Type B pancreatic cell (in vitro differentiated cells): ENCODE results near the gene PANK4. TPM values are rescaled to one million over a fixed set of nuclear protein-coding genes. Genes with fewer than 3 reads are reported as not detected.

ENCODE experiments used
- DNase-seq: peaks from one replicate; pipeline ENCODE4 v3.0.0; 2021; ENCODE audit warnings: mixed read lengths; ENCODE audit not compliant: unreplicated experiment; ENCODE audit errors: extremely low spot score
- H3K27ac Mint-ChIP-seq: 2 replicates; pipeline ENCODE4 v1.8.0; 2021; ENCODE audit warnings: mild to moderate bottlenecking, mixed read lengths
- H3K27me3 Mint-ChIP-seq: 2 replicates; pipeline ENCODE4 v1.8.0; 2021; ENCODE audit warnings: mixed read lengths
- H3K36me3 Mint-ChIP-seq: 2 replicates; pipeline ENCODE4 v1.8.0; 2021; ENCODE audit warnings: mixed read lengths
- H3K4me1 Mint-ChIP-seq: one replicate; pipeline ENCODE4 v1.8.0; 2021; ENCODE audit warnings: mixed read lengths; ENCODE audit not compliant: unreplicated experiment
- H3K4me3 Mint-ChIP-seq: 2 replicates; pipeline ENCODE4 v1.8.0; 2021; ENCODE audit warnings: mild to moderate bottlenecking, mixed read lengths
- H3K9me3 Mint-ChIP-seq: 2 replicates; pipeline ENCODE4 v1.8.0; 2021; ENCODE audit warnings: mixed read lengths
- total RNA-seq: library from RNA; stranded (reverse); gene quantifications from 2 replicates; pipeline ENCODE4 v1.2.1, GENCODE V29; 2021; ENCODE audit warnings: low replicate concordance
- TF ChIP-seq, protein P1 (sequence below): fragments of 200-600 bp; sonication (generic); conservative IDR thresholded peaks from 2 replicates; pipeline ENCODE4 v1.5.0; 2021; ENCODE audit warnings: antibody characterized with exemption, mild to moderate bottlenecking

The PANK4 gene
- total RNA-seq, 1 donor from 2014 or later: 49.1 TPM

DNA sequence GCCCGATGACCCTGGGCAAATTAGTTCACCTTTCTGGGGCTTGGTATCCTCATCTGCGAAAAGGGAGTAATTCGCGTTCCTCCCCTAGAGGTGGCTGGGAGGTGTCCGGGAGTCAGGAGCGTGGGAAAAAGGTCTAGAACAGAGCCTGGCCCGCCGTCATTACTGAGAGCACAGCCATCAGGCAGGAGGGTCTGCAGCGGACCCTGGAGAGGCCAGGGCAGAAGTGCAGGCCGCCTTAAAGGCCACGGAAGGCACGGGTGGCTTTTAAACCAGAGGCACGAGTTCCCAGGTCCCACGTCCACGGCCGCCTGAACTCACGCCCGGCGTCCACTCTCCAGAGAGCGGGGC lies 850 bp downstream of the PANK4 start:
- Mint-ChIP-seq H3K9me3 (no peaks in the 10 kb centered on the region), H3K27me3 (peaks cover 15% of the 10 kb centered on the region), H3K27ac (peak overlapping the region; percentile 83), H3K4me3 (peak overlapping the region; percentile 96), H3K36me3 (no peaks in the 10 kb centered on the region), H3K4me1 (peaks cover 20% of the 10 kb centered on the region)
- no peak for DNase-seq
- TF ChIP-seq, protein P1, sequence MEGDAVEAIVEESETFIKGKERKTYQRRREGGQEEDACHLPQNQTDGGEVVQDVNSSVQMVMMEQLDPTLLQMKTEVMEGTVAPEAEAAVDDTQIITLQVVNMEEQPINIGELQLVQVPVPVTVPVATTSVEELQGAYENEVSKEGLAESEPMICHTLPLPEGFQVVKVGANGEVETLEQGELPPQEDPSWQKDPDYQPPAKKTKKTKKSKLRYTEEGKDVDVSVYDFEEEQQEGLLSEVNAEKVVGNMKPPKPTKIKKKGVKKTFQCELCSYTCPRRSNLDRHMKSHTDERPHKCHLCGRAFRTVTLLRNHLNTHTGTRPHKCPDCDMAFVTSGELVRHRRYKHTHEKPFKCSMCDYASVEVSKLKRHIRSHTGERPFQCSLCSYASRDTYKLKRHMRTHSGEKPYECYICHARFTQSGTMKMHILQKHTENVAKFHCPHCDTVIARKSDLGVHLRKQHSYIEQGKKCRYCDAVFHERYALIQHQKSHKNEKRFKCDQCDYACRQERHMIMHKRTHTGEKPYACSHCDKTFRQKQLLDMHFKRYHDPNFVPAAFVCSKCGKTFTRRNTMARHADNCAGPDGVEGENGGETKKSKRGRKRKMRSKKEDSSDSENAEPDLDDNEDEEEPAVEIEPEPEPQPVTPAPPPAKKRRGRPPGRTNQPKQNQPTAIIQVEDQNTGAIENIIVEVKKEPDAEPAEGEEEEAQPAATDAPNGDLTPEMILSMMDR: no peak

DNA sequence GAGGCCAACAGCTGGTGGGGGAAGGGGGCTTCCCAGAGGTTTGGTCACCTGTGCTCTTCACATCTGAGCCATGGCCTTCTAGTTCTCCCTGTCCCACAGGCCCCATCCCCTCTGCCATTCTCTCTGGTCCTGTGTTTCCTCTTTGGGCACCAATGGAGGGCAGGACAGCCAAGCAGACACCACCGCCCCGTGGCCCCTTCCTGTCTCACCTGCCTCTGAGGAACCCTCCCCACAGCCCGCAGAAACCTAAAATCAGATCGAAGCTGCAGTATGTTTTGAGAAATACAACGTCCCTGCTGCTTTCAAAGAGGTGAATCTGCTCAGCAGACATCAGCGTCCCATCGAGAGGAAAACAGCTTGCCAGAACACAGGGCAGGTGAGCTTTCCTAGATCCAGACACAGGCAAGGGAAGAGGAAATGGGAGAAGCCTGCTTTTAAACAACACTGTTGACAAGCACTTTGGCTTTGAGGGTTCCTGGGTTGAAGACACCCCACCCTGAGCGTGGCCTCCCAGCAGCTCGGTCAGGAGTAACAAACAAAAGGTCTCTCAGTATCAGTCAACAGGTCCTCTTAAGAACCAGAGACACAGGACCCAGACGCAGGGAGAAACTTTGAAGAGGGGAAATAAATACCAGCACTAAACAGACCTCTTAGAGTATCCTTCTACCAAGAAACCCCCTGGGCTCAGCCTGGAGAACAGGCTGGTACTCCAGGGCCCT lies 2.3 kb downstream of the PANK4 start:
- Mint-ChIP-seq H3K27me3 (peaks cover 13% of the 10 kb centered on the region), H3K9me3 (no peaks in the 10 kb centered on the region), H3K27ac (peak overlapping the region; percentile 20), H3K4me3 (peak overlapping the region; percentile 96), H3K36me3 (no peaks in the 10 kb centered on the region), H3K4me1 (peaks cover 20% of the 10 kb centered on the region)
- TF ChIP-seq, protein P1: no peak
- DNase-seq: no peak

DNA sequence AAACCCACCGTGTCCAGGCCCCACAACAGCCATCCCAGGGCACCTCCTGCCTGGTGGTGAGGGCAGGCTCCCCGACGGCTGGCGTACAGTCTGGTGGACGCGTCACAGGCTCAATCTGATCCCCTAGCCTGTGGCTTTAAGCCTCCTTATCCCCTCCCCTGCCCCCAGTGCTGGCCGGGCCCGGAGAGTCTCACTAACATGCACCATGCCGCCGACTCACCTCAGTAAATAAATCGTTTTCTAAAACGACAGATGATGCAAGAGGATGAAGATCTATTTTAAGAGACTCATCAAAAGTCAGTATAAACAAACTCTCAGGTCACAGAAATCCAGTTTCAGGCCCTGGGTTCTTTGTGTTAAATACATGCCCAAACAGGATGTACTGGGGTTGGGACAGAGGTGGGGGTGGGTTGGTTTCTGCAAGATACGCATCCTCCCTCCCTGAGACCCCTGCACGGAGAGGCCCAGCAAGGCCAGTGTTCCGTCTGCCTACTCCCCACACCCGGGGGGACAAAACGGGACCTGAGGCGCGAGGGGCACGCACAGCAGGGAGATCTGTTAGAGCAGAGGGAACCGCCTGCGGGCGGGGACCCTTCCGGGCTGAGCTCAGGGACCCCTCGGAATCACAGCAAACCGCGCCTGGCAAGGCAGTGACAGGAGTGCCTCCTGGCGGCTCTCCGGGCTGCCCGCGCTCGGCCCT lies 3.1 kb downstream of the PANK4 start:
- Mint-ChIP-seq H3K4me3 (peak overlapping the region; percentile 41), H3K9me3 (no peaks in the 10 kb centered on the region), H3K27ac (no peak overlapping the region), H3K36me3 (no peaks in the 10 kb centered on the region), H3K4me1 (peaks cover 20% of the 10 kb centered on the region), H3K27me3 (peaks cover 7% of the 10 kb centered on the region)
- DNase-seq: no peak
- TF ChIP-seq, protein P1: no peak

DNA sequence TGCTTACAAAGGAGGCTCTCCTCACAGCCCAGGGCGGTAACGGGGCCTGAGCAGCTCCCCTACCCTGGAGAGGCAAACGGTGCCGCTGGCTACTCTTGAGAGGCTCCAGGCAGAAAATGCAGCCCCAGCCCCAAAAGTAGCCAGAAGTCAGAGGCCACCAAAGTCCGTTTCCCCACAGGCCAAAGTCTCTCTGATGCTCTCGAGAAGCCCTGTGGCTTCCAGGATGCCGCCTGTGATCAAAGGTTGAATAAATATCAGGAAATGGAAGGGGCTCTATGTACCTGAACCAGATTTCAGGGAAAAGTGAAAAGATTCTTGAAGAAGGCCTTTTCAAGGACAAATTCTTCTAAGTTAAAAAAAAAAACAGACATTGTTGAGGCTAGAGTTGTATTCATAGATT lies 4.2 kb downstream of the PANK4 start:
- Mint-ChIP-seq H3K27ac (no peak overlapping the region), H3K27me3 (peaks cover 5% of the 10 kb centered on the region), H3K4me3 (no peak overlapping the region), H3K9me3 (no peaks in the 10 kb centered on the region), H3K4me1 (peaks cover 20% of the 10 kb centered on the region), H3K36me3 (no peaks in the 10 kb centered on the region)
- no peak for DNase-seq
- TF ChIP-seq, protein P1: no peak

DNA sequence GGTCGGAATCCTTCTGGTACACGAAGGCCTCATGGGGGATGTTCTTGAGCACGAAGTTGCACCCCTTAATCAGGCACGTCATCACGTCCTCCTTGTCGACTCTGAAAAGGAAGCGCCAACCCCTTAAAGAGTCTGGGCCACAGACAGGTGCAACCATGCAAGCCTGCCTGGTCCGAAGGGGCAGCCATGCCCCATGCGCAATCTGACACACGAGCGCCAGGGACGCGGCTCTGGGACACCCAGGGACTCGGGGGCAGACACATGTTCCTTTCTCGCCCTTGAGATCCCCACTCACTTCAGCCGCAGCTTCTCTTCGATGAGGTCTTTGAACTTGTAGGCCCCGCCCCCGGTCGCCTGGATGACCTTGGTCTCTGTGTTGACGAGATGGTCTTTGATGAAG lies 5.6 kb downstream of the PANK4 start:
- H3K4me1 Mint-ChIP-seq: peaks cover 15% of the 10 kb centered on the region
- H3K9me3 Mint-ChIP-seq: no peaks in the 10 kb centered on the region
- TF ChIP-seq, protein P1: no peak

More for the DNA sequence above, 5.6 kb downstream of the PANK4 start:
- no peak for DNase-seq
- no peak overlapping the region for H3K4me3 Mint-ChIP-seq
- H3K36me3 Mint-ChIP-seq: no peaks in the 10 kb centered on the region
- no peaks in the 10 kb centered on the region for H3K27me3 Mint-ChIP-seq
- H3K27ac Mint-ChIP-seq: no peak overlapping the region
